HPDE6-E6E7 (cell line): ENCODE data around the gene KCNIP1.

ENCODE experiments used
- DNase-seq: peaks from one replicate; pipeline ENCODE4 v3.0.0; 2011; ENCODE audit warnings: missing footprints; ENCODE audit errors: extremely low spot score

Gene KCNIP1

DNA sequence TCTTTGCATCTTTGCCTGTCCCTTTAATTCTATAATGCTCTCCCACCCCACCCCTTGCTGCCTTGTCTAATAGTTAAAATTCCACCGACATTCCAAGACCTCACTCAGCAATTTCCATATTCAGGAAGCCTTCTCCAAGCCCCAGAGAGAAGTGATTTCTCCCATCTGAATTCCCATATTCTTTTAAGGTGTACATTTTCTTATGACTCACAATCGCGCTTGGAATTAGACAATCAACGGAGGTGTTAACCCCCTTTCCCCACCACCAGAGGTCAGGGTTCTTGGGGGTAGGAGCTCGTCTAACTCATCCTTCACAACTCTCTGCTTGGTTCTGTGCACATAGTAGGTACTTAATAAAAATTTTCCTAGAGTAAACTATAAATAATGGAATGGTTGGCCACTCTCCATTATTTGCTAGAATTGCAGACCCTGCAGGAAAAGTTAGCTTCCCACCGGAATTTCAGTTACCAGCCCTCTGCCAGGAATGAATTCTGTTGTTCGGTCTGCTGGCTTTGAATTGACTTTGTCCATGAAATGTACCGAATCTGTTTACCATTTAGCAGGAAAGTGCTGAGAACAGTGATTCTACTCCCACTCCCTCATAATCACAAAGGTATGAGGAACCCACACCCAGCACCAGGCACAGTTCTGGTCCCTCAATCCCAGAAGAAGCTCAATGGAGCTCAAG is 5.0 kb downstream of the KCNIP1 start:
- DNase-seq: no peak

DNA sequence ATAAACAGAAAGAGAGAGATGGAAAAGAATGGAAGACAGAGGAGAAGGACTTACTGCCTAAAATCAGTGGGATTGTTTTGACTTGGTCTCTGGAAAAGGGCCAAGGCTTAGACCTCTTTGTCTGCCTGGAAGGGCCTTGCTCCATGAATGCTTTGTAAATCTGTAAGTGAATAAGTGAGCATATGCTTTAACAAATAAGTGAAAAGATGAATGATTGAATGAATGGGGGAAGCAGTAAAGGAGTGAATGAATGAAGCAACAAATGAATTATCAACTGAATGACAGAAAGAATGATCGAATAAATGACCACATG is 5.5 kb downstream of the KCNIP1 start:
- no peak for DNase-seq

DNA sequence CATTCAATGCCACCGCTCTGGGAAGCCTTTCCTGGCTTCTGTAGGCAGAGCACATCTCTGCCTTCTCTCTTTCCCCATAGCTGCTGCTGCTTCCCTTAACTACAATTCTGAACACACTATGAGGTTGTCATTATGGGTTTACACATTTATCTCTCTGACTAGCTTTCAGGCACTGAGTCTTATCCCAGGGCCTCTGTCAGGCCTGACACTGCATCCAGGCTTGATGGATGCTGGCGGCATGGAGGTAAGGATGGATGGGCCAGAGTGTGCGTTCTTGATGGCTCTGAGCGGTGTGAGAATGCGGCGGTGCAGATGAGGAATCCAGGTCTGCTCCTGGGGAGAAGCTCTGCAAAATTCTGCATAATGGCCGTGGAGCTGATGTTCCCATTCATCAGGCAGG is 6.3 kb downstream of the KCNIP1 start:
- DNase-seq: no peak

DNA sequence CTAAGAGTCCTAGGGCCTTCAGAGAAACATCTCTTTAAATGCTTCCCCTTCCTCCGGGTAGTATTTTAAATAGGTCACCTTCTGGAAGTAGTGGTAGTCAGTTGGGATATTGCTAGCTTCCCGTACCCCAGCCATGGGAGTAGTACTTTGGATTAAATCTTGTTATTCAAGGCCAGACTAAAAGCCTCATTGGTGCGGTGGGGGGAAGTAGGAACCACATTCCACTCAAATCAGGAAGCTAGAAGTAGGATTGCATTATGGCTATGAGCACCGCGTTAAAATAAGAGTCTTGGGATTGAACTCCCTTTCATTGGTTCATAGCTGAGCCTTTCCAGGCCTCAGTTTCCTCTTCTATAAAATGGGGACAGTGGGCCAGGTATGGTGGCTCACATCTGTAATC is 6.7 kb downstream of the KCNIP1 start:
- no peak for DNase-seq

DNA sequence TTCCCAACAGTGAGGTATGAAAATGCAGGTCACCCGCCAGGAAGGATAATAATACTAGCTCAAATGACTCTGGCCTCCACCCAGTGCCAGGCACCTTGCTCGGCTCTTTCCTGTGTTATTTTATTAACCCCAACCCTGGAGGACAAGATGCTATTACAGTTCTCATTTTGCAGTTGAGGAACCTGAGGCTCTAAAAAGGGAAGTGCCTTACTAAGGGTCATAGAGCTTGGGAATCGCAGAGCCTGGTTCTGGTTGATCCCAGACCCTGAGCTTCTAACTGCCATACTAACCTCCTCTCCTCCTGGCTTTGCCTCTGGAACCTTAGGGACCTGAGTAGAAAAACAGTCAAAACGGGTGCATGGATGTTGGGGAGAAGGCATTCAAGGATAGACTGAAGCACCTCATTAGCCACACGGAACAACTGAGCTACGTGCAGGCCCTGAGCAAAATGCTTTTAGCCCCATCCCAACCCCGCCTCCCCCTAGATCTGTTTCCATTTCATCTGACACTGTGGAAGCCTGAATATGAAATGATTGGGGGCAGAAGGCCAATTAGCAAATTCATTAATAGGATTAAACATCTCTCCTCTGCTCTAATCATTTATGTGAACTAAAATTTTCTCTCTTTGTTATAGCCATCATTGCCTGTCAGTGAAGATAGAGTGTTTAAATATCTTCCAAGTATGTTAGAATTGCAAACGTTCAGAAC is 7.9 kb downstream of the KCNIP1 start:
- DNase-seq: no peak

DNA sequence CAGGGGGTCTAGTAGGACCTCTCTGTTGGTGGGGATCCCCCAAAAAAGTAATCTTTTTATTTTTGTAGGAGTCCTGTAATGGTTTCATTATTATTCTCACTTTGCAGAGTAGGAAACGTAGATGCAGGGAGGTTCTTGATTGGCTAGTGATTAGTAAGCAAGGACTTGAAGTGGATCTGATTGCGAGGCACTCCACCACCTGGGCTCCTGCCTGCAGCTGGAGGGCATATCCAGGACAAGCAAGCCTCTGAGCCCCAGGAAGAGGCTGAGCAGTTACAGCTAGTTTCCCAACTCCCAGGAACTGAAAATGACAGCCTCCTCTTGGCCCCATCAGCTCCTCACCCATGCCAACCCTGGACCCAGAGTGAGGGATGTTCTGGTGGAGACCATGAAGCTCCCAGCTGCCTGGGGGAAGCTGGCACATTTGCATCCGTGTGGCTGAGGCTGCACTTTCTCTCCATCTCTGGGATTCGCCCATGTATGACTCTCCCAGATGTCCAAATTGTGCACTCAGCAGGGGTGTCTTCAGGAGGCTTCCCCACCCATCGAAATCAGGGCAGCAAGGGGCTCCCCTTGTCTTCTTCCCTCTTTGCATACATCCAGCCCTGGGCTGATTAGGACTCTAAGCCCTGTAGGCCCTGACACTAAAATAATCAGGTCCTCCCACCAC is 10.2 kb downstream of the KCNIP1 start:
- DNase-seq: no peak

DNA sequence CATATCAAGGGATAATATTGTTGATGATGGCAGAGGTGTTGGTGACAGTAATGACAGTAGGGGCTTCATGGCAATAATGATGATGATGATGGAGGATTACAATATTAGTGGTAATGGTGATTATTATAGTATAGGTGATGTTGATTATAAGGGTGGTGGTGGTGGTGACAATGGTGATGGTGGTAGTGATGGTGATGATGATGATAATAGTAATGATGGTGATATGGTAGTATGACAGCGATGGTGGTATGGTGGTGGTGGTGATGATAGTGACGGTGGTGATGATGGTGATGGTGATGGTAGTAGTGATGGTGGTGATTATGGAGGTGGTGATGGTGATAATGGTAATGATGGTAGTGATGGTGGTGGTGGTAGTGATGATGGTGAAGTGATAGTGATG is 13.6 kb downstream of the KCNIP1 start:
- no peak for DNase-seq

DNA sequence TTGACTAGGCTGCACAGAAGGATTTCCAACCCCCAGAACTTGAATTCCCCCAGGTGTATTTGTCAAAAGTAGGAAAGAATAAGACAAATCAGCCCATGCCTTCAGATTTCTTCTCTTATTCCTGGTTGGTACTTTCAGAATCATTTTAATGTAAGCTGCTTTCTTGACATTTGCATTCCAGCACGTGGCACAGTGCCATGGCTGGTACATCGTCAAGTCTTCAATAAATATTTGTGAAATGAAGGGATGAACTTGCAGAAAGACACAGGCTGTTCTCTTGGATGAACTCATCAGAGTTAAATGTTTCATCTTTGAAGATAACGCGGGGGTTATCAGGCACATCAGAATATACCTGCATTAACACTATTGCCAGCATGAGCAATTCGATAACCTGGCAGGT is 14.5 kb downstream of the KCNIP1 start:
- no peak for DNase-seq

DNA sequence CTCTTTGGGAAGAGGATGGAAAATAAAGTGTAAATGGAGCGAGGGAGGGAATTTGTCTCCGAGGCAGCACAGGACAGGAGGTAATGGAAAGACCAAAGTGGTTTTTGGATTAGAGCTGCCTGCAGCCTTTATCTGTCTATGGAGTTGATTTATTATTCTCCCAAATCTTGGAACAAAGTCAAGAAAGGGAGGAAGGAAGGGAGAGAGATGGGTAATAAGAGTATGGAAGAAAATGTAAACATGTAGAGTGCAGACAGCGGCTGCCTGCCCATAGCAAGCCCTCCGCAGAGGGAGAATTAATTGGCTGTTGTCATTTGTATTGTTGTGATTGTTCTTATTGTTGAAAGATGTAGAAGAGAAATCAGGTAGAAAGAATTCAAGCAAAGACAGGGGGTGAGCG is 15.7 kb downstream of the KCNIP1 start:
- no peak for DNase-seq

DNA sequence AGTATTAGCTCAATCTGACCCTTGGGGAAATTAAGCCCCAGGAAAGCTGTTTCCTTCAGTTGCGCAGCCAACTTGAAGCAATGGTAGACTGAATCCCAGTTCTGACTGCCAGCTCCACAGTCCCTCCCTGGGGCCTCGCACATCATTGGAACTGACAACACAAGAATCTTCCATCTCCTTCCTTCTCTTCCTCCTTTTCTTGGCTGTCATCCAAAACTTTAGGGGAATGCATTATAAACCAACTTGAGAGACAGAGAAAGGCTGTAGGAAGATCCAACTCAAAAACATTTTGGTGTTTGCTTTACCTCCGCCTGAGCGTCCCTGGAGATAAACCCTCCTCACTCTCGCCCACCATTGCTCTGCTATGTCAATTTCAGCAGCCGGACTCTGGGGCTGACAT is 16.6 kb downstream of the KCNIP1 start:
- no peak for DNase-seq

DNA sequence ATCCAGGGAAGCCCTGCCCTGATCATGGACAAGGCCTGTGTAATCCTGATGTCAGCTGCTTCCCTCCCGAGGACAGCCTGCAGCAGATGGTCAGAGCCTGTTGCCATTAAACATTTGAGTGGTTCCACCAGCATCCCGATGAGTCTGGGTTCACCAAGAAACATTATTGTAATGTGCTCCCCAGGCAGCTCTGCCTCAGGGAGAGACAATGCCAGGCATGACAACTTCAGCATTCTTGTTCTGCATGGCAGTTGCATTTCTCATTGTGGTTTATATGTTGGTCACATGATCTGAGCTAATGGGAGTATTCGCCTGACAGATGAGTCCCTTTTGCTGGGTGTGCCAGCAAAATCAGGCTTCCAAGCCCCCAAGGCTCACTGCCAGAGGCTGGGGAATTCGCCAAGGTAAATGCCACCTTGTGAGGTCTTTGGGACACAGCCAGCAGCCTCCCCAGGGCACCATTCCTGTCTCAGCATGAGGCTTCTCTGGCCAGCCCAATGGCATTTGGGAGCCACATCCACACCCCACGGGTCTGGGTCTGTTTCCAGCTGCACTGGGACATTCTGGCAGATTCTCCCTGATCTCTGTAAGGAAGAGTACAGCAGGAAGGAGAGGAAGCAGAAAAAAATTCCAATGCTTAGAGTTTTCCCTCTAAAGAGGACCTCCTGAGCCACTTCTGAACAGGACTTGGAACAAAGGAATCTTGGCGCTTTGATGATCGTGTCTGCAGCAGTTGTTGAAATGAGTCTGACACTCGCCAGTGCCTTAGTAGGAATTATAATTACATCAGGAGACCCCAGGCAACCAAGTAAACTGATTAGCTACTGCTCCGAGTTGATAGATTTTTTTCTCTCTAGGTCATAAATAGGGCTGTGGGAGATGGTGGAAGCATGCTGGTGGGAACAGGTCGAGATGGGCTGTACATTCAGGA is 18.7 kb downstream of the KCNIP1 start:
- no peak for DNase-seq

DNA sequence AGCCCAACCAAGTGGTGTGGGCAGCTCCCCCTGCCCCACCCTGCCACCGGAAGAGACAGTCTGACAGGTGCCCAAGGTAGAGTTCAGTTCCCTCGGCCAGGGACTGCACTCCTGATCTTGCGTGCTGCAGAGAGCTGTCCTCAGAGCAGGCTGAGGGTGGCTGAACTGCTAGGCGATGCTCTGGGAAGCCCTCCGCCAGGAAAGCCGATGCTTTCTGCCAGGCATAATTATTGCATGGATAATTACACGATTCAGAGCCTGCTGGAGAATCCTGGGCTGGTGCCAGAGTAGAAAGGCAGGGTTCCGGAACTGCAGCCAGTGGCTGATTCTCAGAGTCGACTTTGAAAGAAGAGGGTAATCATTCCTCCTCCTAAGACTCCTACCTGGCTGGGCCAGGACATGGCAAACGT is 19.3 kb downstream of the KCNIP1 start:
- DNase-seq: no peak

DNA sequence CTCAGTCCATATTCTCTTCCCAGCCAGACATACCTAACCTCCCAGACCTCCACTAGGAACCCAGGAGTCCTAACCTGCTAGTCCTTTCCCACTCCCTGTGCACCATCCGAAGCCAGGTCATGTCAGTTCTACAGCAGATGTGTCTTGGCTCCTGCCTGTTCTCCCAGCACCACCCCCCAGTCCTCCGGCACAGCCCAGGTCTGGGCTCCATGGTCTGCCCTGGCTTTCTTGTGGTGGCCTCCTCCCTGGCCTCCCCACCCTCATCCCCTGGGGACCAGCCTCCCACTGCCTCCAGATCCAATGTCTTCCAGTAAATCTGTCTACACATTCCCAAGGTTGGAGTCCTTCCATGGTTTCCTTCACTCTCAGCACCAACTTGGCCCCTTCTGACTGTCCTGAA is 20.0 kb downstream of the KCNIP1 start:
- DNase-seq: no peak

DNA sequence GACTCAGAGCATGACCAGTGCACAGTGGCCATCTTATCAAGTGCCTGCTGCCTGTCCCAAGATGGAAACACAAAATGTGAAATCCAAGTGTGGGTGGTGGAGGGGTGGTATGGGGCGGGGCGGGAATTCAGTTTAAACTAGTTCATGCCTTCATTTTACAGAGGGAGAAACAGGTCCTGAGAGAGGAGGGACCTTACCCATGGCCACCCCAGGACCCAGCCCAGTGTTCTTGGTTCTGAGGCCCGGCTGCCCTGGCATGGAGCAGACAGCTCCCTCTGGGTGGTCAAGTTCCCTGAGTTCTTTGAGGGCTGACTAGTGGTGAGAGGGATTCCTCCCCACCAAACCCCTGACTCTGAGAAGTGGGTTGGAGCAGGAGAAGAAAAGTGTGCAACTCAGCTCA is 20.8 kb downstream of the KCNIP1 start:
- DNase-seq: no peak

DNA sequence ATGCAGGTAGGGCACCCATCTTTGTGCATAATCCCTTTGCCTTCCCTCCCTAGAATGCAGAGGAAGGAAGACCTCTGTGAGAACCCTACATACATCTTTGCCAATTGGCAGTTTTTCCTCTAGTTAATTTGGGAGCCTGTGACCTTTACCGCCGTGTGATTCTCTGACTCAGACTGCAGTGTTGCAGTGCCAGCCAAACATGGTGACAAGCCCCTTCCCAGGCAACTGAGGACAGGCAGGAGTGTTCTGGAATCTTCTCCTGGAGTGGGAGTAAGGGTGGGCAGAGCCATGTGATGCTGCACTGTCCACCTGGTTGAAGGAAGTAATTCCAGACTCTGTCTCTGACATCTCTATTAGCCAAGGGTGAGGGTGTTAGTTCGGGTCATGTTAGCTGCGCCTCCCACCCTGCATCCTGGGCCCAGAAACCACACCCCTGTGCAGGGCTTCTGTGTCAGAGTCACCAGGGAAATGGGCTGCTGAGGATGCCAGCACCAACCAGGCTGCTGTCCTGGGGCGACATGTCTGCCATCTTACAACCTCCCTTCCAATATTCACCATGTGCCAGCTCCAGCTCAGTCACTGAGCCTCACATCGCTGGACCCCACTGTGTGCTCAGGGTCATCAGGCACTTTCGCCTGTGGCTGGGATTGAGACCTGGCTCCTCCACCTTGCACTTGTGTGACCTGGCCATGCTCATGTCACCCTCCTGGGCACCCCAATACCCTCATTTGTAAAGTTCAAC is 21.8 kb downstream of the KCNIP1 start:
- DNase-seq: no peak

DNA sequence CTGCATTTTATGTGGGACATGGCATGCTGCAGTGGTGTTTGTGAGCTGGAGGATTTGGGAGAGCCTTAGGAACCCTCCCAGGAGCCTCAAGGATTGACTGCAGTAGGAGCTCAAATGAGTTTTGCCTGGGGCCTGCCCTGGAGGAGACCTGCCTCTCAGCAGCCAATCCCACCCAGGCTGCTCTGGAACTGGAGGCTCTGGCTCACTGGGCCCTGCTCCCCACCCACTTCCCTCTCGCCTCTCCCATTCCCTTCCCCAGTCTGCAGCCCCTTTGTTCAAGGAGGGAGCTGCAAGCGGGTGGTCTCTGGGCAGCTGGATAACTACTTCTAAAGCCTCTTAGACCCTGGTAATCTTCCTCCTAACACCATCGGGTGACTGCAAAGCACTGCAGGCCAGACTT is 24.2 kb downstream of the KCNIP1 start:
- no peak for DNase-seq

DNA sequence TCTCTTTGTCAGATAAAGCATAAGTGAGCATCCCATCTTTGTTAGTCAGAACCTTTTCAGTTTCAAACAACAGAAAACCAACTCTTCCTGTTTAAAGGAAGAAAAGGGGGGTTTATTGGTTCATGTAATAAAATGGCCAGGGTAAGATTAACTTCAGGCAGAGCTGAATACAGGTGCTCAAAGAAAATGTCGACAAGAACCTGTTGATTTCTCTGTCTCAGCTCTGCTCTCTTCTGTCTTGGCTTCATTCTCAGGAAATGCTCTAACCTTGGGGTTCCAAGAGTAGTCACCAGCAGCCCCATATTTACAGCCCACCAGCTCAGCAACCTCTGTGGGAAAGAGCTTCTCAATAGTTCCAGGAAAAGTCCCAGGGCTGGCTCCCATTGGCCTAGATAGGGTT is 25.2 kb downstream of the KCNIP1 start:
- no peak for DNase-seq

DNA sequence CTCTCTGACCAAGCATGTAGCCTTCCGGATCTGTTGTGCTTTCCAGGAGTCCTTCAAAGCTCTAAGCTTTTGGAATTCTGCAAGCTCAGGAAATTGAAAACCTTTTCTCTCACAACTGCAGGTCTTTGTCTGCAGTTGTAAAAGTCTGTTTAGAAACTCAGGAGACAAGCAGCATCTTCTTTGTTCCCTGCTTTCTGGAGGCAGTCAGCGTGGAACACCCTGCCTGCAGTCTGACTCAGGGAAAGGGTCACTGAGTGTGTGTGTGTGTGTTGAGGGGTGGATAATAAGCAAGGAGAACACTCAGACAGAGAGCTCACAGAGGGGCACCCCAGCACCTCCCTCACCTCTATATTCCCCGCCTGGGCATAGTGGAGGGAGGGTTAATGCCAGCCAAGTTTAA is 29.1 kb downstream of the KCNIP1 start:
- DNase-seq: no peak

DNA sequence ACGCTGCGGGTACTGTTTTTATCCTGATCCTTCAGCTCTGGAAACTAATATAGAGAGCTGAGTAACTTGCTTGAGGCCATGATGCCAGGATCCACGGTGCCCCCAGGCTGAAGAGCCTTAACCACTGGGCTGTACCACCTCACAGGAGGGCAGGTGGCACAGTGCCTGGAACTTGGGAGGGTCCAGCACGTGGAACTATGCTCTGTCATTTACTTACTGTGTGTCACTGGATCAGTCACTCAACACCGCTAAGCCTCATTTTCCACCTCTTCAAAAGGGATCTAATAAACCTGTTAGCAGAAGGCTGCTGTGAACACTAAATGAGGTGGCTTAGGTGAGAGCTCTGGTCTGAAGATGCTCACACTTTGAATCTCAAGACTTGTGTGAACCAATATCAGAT is 29.6 kb downstream of the KCNIP1 start:
- DNase-seq: no peak

DNA sequence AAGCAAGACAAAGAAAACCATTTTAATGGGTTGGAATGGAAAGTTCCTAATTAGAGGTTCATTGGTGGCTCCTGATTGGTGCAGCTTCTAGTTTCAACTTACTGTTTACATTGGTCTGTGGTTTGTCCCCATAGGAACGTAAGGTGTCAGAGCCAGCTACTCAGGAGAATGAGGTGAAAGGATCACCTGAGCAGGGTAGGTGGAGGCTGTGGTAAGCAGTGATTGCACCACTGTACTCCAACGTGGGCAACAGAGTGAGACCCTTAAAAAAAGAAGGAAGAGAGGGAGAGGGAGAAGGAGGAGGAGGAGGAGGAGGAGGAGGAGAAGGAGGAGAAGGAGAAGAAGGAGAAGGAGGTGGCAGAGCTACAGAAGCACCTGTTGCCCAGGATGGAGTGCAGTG is 30.4 kb downstream of the KCNIP1 start:
- no peak for DNase-seq

DNA sequence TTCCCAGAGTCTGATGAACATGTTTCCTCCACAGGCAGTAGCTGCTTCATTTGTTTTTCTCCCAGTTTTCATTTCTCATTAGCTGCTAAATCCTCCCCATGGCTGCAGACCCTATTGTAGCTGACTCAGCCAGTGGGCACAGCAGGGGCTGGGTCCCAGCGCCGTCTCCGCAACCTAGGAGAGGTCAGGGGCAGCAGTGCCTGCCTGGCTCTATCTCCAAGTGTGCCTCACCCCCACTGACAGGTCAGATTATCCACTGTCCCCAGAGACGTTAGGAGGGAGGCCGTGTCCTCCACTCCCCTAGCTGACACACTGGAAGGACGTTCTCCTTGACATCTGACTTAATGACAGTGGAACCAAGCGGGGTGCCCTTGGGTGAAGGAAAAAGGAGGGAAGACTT is 31.1 kb downstream of the KCNIP1 start:
- no peak for DNase-seq

DNA sequence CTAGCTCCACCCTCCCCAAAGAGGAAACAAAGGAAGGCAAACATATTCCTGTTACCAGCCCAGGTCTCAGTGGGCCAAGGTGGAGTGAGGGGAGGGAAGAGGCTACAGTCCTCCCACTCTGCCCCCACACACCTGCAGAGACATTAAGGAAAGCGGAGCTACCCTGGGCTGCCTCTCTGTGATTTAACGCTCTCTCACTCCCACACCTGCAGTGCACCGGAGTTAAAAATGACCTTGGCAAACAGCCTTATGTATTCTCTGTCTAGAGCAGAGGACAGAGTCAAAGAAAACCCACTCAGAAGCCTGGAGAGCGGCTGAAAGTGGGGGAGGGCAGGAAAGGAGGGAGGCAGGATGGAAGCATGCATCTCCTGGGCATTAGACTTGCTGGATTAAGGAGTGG is 32.7 kb downstream of the KCNIP1 start:
- no peak for DNase-seq
